ENCODE measurements around the gene SPECC1.
A peak's percentile ranks its signal among the peaks of the same experiment; 100 is the strongest.

Gene SPECC1

DNA sequence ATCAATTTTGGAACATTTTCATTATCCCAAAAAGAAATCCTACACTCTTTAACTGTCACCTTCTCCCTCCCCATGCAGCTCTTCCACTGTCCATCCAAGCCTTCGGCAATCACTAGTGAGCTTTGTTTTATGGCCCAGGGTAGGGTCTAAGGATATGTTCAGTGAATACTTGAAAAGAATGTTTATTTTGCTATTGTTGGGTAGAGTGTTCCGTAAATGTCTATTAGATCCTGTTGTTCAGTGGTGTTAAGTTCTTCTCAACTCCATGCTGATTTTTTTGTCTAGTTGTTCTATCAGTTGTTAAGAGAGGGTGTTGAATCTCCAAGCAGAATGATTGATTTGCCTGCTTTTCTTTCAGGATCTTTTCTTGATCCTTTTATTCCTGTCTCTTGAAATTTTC, 29.9 kb downstream of the SPECC1 start:
- Histone ChIP-seq H3K4me1 (ENCODE audit: control insufficient read depth in 5 of 5, insufficient read depth in 5 of 5, low read length in 5 of 5) (no peaks in the 10 kb centered on the region), H3K9ac (ENCODE audit: low read length in 5 of 5) (no peak overlapping the region), H3K9me3 (ENCODE audit: control insufficient read depth in 5 of 5, low read length in 5 of 5) (no peaks in the 10 kb centered on the region), H3K36me3 (ENCODE audit: control insufficient read depth in 5 of 5, insufficient read depth in 5 of 5, low read length in 5 of 5) (no peaks in the 10 kb centered on the region), H3K27ac (ENCODE audit: low read depth, low read length) (no peak overlapping the region), H3K4me3 (ENCODE audit: low read depth in 1 of 5, low read length in 5 of 5) (no peak overlapping the region), H3K27me3 (ENCODE audit: control insufficient read depth in 5 of 5, insufficient read depth in 4 of 5, low read length in 5 of 5) (no peaks in the 10 kb centered on the region)

DNA sequence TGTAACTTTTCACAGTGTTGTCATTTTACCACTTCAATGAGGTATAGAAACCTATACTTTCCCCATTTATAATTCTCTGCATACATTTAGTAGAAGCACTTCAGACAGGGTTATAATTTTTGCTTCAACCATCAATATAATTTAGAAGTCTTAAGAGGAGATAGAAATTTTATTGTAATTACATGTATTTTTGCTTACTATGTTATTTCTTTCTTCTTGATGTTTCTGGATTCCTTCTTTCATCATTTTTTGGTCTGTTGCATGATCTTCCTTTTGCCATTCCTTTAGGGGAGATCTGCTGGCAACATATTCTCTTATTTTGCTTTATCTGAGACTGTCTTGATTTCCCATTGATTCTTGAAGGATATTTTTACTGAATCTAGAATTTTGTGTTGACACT, 31.1 kb downstream of the SPECC1 start:
- Histone ChIP-seq H3K9me3 (ENCODE audit: control insufficient read depth in 5 of 5, low read length in 5 of 5) (no peaks in the 10 kb centered on the region), H3K4me1 (ENCODE audit: control insufficient read depth in 5 of 5, insufficient read depth in 5 of 5, low read length in 5 of 5) (no peaks in the 10 kb centered on the region), H3K27ac (ENCODE audit: low read depth, low read length) (no peak overlapping the region), H3K36me3 (ENCODE audit: control insufficient read depth in 5 of 5, insufficient read depth in 5 of 5, low read length in 5 of 5) (no peaks in the 10 kb centered on the region), H3K27me3 (ENCODE audit: control insufficient read depth in 5 of 5, insufficient read depth in 4 of 5, low read length in 5 of 5) (no peaks in the 10 kb centered on the region), H3K9ac (ENCODE audit: low read length in 5 of 5) (no peak overlapping the region), H3K4me3 (ENCODE audit: low read depth in 1 of 5, low read length in 5 of 5) (no peak overlapping the region)

DNA sequence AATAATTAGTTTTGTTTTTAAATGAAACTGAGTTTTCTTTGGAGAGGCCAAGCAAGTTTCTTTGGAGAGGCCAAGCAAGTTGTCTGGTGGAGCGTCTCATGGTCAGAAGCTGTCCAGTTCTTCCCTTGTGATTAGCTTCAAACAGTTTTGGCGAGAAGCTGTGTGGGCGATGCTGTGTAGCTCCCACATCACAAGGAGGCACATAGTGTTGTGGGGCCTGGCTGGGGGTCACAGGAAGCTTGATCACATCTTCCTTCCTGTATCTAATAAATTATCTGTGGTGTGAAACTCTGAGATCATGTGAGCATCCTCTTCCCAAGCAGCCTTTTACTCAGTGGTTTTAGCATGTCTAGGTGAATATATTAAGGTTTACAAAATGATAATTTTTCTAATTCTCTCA, 33.9 kb downstream of the SPECC1 start:
- no peak overlapping the region for H3K9ac ChIP-seq (ENCODE audit: low read length in 5 of 5)
- no peaks in the 10 kb centered on the region for H3K9me3 ChIP-seq (ENCODE audit: control insufficient read depth in 5 of 5, low read length in 5 of 5)
- no peak overlapping the region for H3K4me3 ChIP-seq (ENCODE audit: low read depth in 1 of 5, low read length in 5 of 5)
- no peaks in the 10 kb centered on the region for H3K36me3 ChIP-seq (ENCODE audit: control insufficient read depth in 5 of 5, insufficient read depth in 5 of 5, low read length in 5 of 5)
- H3K27me3 ChIP-seq (ENCODE audit: control insufficient read depth in 5 of 5, insufficient read depth in 4 of 5, low read length in 5 of 5), result no peaks in the 10 kb centered on the region
- no peaks in the 10 kb centered on the region for H3K4me1 ChIP-seq (ENCODE audit: control insufficient read depth in 5 of 5, insufficient read depth in 5 of 5, low read length in 5 of 5)
- H3K27ac ChIP-seq (ENCODE audit: low read depth, low read length), result no peak overlapping the region

DNA sequence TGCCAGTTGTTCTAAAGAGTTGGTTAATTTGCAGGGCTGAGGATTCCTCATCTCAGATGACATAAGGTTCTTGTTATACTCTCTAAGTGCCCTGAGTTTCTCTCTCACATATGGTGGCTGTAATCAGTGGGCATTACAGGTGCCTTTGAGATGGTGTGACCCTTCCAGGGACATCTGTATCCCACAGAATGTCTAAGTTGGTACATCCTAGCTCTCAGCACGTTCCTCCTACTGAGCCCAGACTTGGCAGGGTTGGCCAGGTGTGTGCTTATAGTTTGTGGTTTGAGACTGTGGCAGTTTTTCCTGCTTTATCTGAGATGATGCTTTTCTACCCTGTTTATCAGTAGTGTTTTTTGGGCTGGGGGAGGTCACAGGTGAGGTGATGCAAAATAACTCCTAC, 36.3 kb downstream of the SPECC1 start:
- Histone ChIP-seq H3K9ac (ENCODE audit: low read length in 5 of 5) (no peak overlapping the region), H3K9me3 (ENCODE audit: control insufficient read depth in 5 of 5, low read length in 5 of 5) (no peaks in the 10 kb centered on the region), H3K36me3 (ENCODE audit: control insufficient read depth in 5 of 5, insufficient read depth in 5 of 5, low read length in 5 of 5) (no peaks in the 10 kb centered on the region), H3K27ac (ENCODE audit: low read depth, low read length) (no peak overlapping the region), H3K27me3 (ENCODE audit: control insufficient read depth in 5 of 5, insufficient read depth in 4 of 5, low read length in 5 of 5) (no peaks in the 10 kb centered on the region), H3K4me3 (ENCODE audit: low read depth in 1 of 5, low read length in 5 of 5) (no peak overlapping the region), H3K4me1 (ENCODE audit: control insufficient read depth in 5 of 5, insufficient read depth in 5 of 5, low read length in 5 of 5) (no peaks in the 10 kb centered on the region)

DNA sequence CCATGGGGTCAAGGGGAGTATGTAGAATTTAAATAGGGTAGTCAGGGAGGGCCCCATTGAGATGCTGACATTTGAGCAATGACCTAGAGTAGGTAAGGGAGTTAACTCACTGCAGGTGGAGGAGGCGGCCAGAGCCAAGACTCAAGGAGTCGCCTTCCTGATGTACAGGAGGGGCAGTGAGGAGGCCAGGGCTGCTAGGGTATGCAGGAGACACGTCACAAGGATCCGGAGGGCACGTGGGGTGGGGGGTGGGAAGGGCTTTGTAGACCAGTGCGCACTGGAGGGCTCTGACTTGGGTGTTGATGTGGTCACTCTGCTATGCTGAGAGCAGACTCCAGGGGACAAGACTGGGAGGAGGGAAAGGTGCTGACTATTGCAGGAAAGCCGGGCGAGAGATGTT, 37.5 kb downstream of the SPECC1 start:
- Histone ChIP-seq H3K9ac (ENCODE audit: low read length in 5 of 5) (no peak overlapping the region), H3K4me1 (ENCODE audit: control insufficient read depth in 5 of 5, insufficient read depth in 5 of 5, low read length in 5 of 5) (no peaks in the 10 kb centered on the region), H3K27me3 (ENCODE audit: control insufficient read depth in 5 of 5, insufficient read depth in 4 of 5, low read length in 5 of 5) (no peaks in the 10 kb centered on the region), H3K4me3 (ENCODE audit: low read depth in 1 of 5, low read length in 5 of 5) (no peak overlapping the region), H3K27ac (ENCODE audit: low read depth, low read length) (no peak overlapping the region), H3K9me3 (ENCODE audit: control insufficient read depth in 5 of 5, low read length in 5 of 5) (no peaks in the 10 kb centered on the region), H3K36me3 (ENCODE audit: control insufficient read depth in 5 of 5, insufficient read depth in 5 of 5, low read length in 5 of 5) (no peaks in the 10 kb centered on the region)

DNA sequence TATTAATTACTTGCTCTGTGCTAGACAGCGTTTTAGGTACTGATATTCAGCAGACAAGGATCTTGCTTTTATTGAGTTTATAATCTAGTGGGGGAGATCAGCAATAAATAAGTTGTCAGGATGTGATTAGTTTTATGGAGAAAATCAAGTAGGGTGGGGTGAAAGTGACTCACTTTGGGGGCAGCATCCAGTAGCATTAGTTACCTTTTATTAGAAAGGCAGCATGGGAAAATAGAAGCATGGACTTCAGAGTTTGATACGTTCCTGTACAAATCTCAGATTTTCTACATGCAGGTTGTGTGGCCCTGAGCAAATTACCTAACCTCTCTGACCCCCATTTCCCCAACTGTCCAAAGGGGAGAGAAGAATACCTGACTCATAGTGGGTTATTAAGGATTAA, 42.5 kb downstream of the SPECC1 start:
- Histone ChIP-seq H3K9ac (ENCODE audit: low read length in 5 of 5) (no peak overlapping the region), H3K4me1 (ENCODE audit: control insufficient read depth in 5 of 5, insufficient read depth in 5 of 5, low read length in 5 of 5) (no peaks in the 10 kb centered on the region), H3K27ac (ENCODE audit: low read depth, low read length) (no peak overlapping the region), H3K27me3 (ENCODE audit: control insufficient read depth in 5 of 5, insufficient read depth in 4 of 5, low read length in 5 of 5) (no peaks in the 10 kb centered on the region), H3K4me3 (ENCODE audit: low read depth in 1 of 5, low read length in 5 of 5) (no peak overlapping the region), H3K9me3 (ENCODE audit: control insufficient read depth in 5 of 5, low read length in 5 of 5) (peaks cover 0 to 7% (median 3%) of the 10 kb centered on the region in 5 donors), H3K36me3 (ENCODE audit: control insufficient read depth in 5 of 5, insufficient read depth in 5 of 5, low read length in 5 of 5) (no peaks in the 10 kb centered on the region)

DNA sequence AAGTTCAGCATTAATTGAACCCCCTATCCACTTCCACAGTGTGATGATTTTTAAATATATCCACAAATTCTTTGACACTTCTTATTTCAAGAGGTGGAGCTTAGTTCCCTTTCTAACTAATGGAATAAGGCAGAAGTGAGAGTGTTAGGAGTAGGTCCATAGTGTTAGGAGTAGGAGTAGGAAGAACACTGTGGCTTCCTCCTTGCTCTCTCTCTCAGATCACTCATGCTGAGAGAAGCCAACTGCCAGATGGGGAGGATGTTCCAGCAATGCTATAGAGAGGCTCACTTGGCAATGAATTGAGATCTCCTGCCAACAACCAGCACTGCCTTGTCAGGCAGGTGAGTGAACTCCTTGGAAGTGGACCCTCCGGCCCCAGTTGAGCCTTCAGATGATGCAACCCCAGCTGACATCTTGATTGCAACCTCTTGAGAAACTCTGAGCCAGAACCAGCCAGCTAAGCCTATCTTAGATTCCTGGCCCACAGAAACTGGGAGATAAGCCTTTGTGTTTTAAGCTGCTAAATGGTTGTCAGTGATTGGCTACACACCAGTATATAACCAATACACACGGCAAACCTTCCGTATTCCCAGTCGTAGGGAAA, 44.3 kb downstream of the SPECC1 start:
- Histone ChIP-seq H3K27me3 (ENCODE audit: control insufficient read depth in 5 of 5, insufficient read depth in 4 of 5, low read length in 5 of 5) (no peaks in the 10 kb centered on the region), H3K4me3 (ENCODE audit: low read depth in 1 of 5, low read length in 5 of 5) (no peak overlapping the region), H3K27ac (ENCODE audit: low read depth, low read length) (no peak overlapping the region), H3K36me3 (ENCODE audit: control insufficient read depth in 5 of 5, insufficient read depth in 5 of 5, low read length in 5 of 5) (no peaks in the 10 kb centered on the region), H3K9me3 (ENCODE audit: control insufficient read depth in 5 of 5, low read length in 5 of 5) (peaks cover 0 to 7% (median 3%) of the 10 kb centered on the region in 5 donors), H3K4me1 (ENCODE audit: control insufficient read depth in 5 of 5, insufficient read depth in 5 of 5, low read length in 5 of 5) (no peaks in the 10 kb centered on the region), H3K9ac (ENCODE audit: low read length in 5 of 5) (no peak overlapping the region)

DNA sequence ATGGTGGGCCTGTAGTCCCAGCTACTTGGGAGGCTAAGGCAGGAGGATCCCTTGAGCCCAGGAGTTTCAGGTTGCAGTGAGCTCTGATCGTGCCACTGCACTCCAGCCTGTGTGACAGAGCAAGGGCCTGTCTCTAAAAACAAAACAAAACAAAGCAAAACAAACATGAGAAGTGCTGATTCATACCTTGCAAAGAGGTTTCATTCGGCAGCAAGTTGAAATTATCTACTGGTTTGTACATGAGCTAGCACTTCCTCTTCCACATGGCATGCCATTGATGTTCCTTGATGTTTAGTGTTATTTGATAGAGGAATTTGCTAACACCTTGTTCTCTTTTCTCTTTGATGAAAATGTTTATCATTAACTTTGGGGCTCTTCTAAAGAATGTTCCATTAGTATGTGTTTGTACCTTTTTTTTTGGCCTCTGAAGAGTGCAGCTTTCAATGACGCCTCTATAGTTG, 50.6 kb downstream of the SPECC1 start:
- Histone ChIP-seq H3K4me3 (ENCODE audit: low read depth in 1 of 5, low read length in 5 of 5) (no peak overlapping the region), H3K27me3 (ENCODE audit: control insufficient read depth in 5 of 5, insufficient read depth in 4 of 5, low read length in 5 of 5) (no peaks in the 10 kb centered on the region), H3K36me3 (ENCODE audit: control insufficient read depth in 5 of 5, insufficient read depth in 5 of 5, low read length in 5 of 5) (no peaks in the 10 kb centered on the region), H3K9ac (ENCODE audit: low read length in 5 of 5) (no peak overlapping the region), H3K9me3 (ENCODE audit: control insufficient read depth in 5 of 5, low read length in 5 of 5) (no peaks in the 10 kb centered on the region), H3K4me1 (ENCODE audit: control insufficient read depth in 5 of 5, insufficient read depth in 5 of 5, low read length in 5 of 5) (peaks cover 0 to 29% (median 24%) of the 10 kb centered on the region in 5 donors), H3K27ac (ENCODE audit: low read depth, low read length) (no peak overlapping the region)

DNA sequence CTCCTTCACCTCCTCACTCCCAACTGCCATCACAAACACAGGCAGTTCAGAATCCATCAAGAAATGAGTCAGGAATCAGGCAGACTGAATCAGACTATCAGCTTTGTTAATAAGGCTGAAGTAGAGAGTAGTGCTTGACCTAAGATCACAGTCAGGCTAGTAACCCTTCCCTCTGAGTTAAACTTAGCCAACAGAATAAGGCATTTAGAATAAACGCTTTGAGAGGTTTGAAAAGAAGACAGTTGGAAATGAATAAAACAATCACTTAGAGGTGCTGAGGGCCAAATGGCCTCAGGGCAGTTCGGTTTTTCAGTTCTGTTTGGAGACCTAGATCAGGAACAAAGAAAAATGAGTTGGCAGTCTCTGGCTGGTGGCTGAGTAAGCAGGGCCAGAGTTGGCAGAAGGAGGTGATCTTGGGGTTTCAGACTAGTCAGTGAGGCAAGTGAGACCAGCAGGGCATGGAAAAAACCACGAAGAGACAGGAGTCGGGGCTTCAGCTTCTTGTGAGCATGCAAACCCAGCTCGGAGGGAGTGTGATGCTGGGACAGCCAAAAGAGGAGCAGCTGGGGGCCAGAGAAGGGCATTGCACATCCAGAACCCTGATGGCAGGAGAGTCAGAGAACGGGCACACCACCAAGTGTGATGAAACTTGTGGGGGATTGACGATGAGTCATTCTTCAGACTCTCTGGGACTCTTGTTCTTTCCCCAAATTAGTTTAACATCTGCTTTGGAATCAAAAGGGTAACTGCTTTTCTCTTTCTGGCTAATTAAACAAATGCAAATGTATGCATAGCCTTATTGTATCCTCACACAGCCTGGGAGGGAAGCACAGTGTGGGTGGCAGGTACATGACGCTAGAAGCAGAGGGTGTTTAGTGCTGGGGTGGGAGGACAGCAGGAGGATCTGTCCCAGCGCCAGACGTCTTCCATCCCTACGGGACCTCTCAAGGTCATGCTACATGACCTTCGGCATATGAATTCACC, 54.8 kb downstream of the SPECC1 start:
- Histone ChIP-seq H3K9ac (ENCODE audit: low read length in 5 of 5) (peak overlapping the region; percentile 14 to 70 (median 29)), H3K36me3 (ENCODE audit: control insufficient read depth in 5 of 5, insufficient read depth in 5 of 5, low read length in 5 of 5) (no peaks in the 10 kb centered on the region), H3K4me3 (ENCODE audit: low read depth in 1 of 5, low read length in 5 of 5) (peak overlapping the region in 3 of 5 donors; percentile 20 to 54 (median 31)), H3K9me3 (ENCODE audit: control insufficient read depth in 5 of 5, low read length in 5 of 5) (no peaks in the 10 kb centered on the region), H3K27me3 (ENCODE audit: control insufficient read depth in 5 of 5, insufficient read depth in 4 of 5, low read length in 5 of 5) (no peaks in the 10 kb centered on the region), H3K4me1 (ENCODE audit: control insufficient read depth in 5 of 5, insufficient read depth in 5 of 5, low read length in 5 of 5) (peaks cover 0 to 49% (median 44%) of the 10 kb centered on the region in 5 donors), H3K27ac (ENCODE audit: low read depth, low read length) (peak overlapping the region; percentile 87)

DNA sequence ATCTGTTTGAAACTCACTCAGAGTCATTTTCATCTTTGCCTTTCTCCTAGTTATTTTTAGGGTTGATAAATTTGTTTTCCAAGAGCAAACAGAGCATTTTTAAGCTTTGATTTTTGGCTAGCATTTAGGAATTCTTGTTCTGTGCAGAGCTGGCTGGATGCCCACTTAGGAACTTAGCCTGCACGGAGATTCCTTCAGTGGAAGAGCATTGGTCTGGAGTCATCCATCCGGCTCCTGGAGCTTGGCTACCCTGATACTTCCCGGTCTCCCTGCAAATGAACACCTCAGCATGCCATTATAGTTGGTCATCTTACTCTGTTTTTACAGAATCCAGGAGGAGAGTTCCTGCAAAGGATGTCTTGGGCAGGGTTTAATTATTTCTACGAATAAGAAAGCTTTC, 57.1 kb downstream of the SPECC1 start:
- peaks cover 0 to 54% (median 43%) of the 10 kb centered on the region in 5 donors for H3K4me1 ChIP-seq (ENCODE audit: control insufficient read depth in 5 of 5, insufficient read depth in 5 of 5, low read length in 5 of 5)
- H3K36me3 ChIP-seq (ENCODE audit: control insufficient read depth in 5 of 5, insufficient read depth in 5 of 5, low read length in 5 of 5), result no peaks in the 10 kb centered on the region
- H3K27me3 ChIP-seq (ENCODE audit: control insufficient read depth in 5 of 5, insufficient read depth in 4 of 5, low read length in 5 of 5), result no peaks in the 10 kb centered on the region
- no peak overlapping the region for H3K9ac ChIP-seq (ENCODE audit: low read length in 5 of 5)
- H3K27ac ChIP-seq (ENCODE audit: low read depth, low read length), result peak overlapping the region; percentile 87
- H3K9me3 ChIP-seq (ENCODE audit: control insufficient read depth in 5 of 5, low read length in 5 of 5), result no peaks in the 10 kb centered on the region
- H3K4me3 ChIP-seq (ENCODE audit: low read depth in 1 of 5, low read length in 5 of 5), result no peak overlapping the region

Data from subcutaneous abdominal adipose tissue (tissue), 5 donors.